Activated T-cell treated with anti-CD3 and anti-CD28 coated beads, Interleukin-2, amount 50 U/mL, for 24 hours (primary cell): ENCODE results near the gene IGF2BP1.

ENCODE experiments used
- DNase-seq: peaks from one replicate; pipeline ENCODE4 v3.0.0-alpha.2; 2020
- H3K27ac Mint-ChIP-seq: 2 replicates; pipeline ENCODE4 v1.8.0; 2020; ENCODE audit warnings: mild to moderate bottlenecking, mixed read lengths
- H3K27me3 Mint-ChIP-seq: 2 replicates; pipeline ENCODE4 v1.8.0; 2020; ENCODE audit warnings: mixed read lengths
- H3K36me3 Mint-ChIP-seq: 2 replicates; pipeline ENCODE4 v1.8.0; 2020; ENCODE audit warnings: low read depth, mixed read lengths
- H3K4me1 Mint-ChIP-seq: 2 replicates; pipeline ENCODE4 v1.8.0; 2020; ENCODE audit warnings: low read depth, mixed read lengths
- H3K4me3 Mint-ChIP-seq: 2 replicates; pipeline ENCODE4 v1.8.0; 2020; ENCODE audit warnings: mild to moderate bottlenecking, moderate library complexity, mixed read lengths
- H3K9me3 Mint-ChIP-seq: 2 replicates; pipeline ENCODE4 v1.8.0; 2020; ENCODE audit warnings: mixed read lengths

IGF2BP1 gene

GRCh38 chr17:48997103-48997826, at the start of gene IGF2BP1:
Gene IGF2BP1 (plus strand): TSS chr17:48997385. CDS start chr17:48997746, 361 bp downstream.
- peaks cover 31% of the 10 kb centered on the region for H3K4me1 Mint-ChIP-seq
- peak within 1 kb of the TSS; percentile 71 for H3K4me3 Mint-ChIP-seq
- no peaks in the 10 kb centered on the region for H3K9me3 Mint-ChIP-seq
- no peaks in the 10 kb centered on the region for H3K36me3 Mint-ChIP-seq
- H3K27me3 Mint-ChIP-seq = peaks cover 86% of the 10 kb centered on the region
- DNase-seq = peak; percentile 53
- peak within 1 kb of the TSS; percentile 68 for H3K27ac Mint-ChIP-seq

GRCh38 chr17:48951572-48951971, 45.6 kb upstream of the IGF2BP1 start:
- peaks cover 4% of the 10 kb centered on the region for H3K4me1 Mint-ChIP-seq
- H3K27ac Mint-ChIP-seq = no peak overlapping the region

GRCh38 chr17:48952904-48953303, 44.3 kb upstream of the IGF2BP1 start:
- Mint-ChIP-seq H3K36me3 (no peaks in the 10 kb centered on the region), H3K27me3 (peaks cover 23% of the 10 kb centered on the region), H3K27ac (no peak overlapping the region), H3K4me1 (peaks cover 4% of the 10 kb centered on the region), H3K4me3 (no peak overlapping the region), H3K9me3 (no peaks in the 10 kb centered on the region)
- no peak for DNase-seq

More at GRCh38 chr17:48951572-48951971, 45.6 kb upstream of the IGF2BP1 start:
- Mint-ChIP-seq H3K27me3 (peaks cover 23% of the 10 kb centered on the region), H3K4me3 (no peak overlapping the region), H3K9me3 (no peaks in the 10 kb centered on the region), H3K36me3 (no peaks in the 10 kb centered on the region)
- DNase-seq = no peak

GRCh38 chr17:48954300-48954755, 42.9 kb upstream of the IGF2BP1 start:
- no peaks in the 10 kb centered on the region for H3K36me3 Mint-ChIP-seq
- H3K4me1 Mint-ChIP-seq = peaks cover 4% of the 10 kb centered on the region
- H3K9me3 Mint-ChIP-seq = no peaks in the 10 kb centered on the region
- H3K27me3 Mint-ChIP-seq = peaks cover 30% of the 10 kb centered on the region
- DNase-seq = no peak
- H3K27ac Mint-ChIP-seq = no peak overlapping the region
- H3K4me3 Mint-ChIP-seq = no peak overlapping the region

- Mint-ChIP-seq H3K9me3 (no peaks in the 10 kb centered on the region), H3K36me3 (no peaks in the 10 kb centered on the region), H3K4me3 (no peak overlapping the region), H3K27me3 (peaks cover 50% of the 10 kb centered on the region), H3K4me1 (no peaks in the 10 kb centered on the region), H3K27ac (no peak overlapping the region)
- no peak for DNase-seq
Measured at GRCh38 chr17:48960834-48961515, 36.2 kb upstream of the IGF2BP1 start.

- H3K9me3 Mint-ChIP-seq = no peaks in the 10 kb centered on the region
- H3K27me3 Mint-ChIP-seq = peaks cover 49% of the 10 kb centered on the region
- H3K4me1 Mint-ChIP-seq = no peaks in the 10 kb centered on the region
- H3K36me3 Mint-ChIP-seq = no peaks in the 10 kb centered on the region
- no peak for DNase-seq
- no peak overlapping the region for H3K4me3 Mint-ChIP-seq
- no peak overlapping the region for H3K27ac Mint-ChIP-seq
Measured at GRCh38 chr17:48961516-48962233, 35.5 kb upstream of the IGF2BP1 start.

- no peak for DNase-seq
- Mint-ChIP-seq H3K27ac (no peak overlapping the region), H3K9me3 (no peaks in the 10 kb centered on the region), H3K27me3 (peaks cover 61% of the 10 kb centered on the region), H3K4me1 (peaks cover 7% of the 10 kb centered on the region), H3K4me3 (no peak overlapping the region), H3K36me3 (no peaks in the 10 kb centered on the region)
Measured at GRCh38 chr17:48970224-48970623, 27.0 kb upstream of the IGF2BP1 start.

- peaks cover 59% of the 10 kb centered on the region for H3K27me3 Mint-ChIP-seq
- DNase-seq = no peak
- no peaks in the 10 kb centered on the region for H3K36me3 Mint-ChIP-seq
- H3K27ac Mint-ChIP-seq = no peak overlapping the region
- H3K4me1 Mint-ChIP-seq = peaks cover 7% of the 10 kb centered on the region
- H3K9me3 Mint-ChIP-seq = no peaks in the 10 kb centered on the region
- H3K4me3 Mint-ChIP-seq = no peak overlapping the region
Measured at GRCh38 chr17:48970865-48971687, 26.1 kb upstream of the IGF2BP1 start.

GRCh38 chr17:48972749-48973097, 24.5 kb upstream of the IGF2BP1 start:
- no peak for DNase-seq
- Mint-ChIP-seq H3K4me1 (peaks cover 7% of the 10 kb centered on the region), H3K27ac (no peak overlapping the region), H3K4me3 (no peak overlapping the region), H3K9me3 (no peaks in the 10 kb centered on the region), H3K27me3 (peaks cover 55% of the 10 kb centered on the region), H3K36me3 (no peaks in the 10 kb centered on the region)

- Mint-ChIP-seq H3K9me3 (no peaks in the 10 kb centered on the region), H3K27me3 (peaks cover 46% of the 10 kb centered on the region), H3K4me1 (peaks cover 7% of the 10 kb centered on the region), H3K36me3 (no peaks in the 10 kb centered on the region), H3K27ac (no peak overlapping the region), H3K4me3 (no peak overlapping the region)
- DNase-seq = no peak
Measured at GRCh38 chr17:48973806-48974205, 23.4 kb upstream of the IGF2BP1 start.

- H3K4me3 Mint-ChIP-seq = no peak overlapping the region
- H3K27ac Mint-ChIP-seq = no peak overlapping the region
- no peaks in the 10 kb centered on the region for H3K9me3 Mint-ChIP-seq
- H3K36me3 Mint-ChIP-seq = no peaks in the 10 kb centered on the region
- peaks cover 16% of the 10 kb centered on the region for H3K27me3 Mint-ChIP-seq
- DNase-seq = no peak
- H3K4me1 Mint-ChIP-seq = no peaks in the 10 kb centered on the region
Measured at GRCh38 chr17:48981927-48982539, 15.2 kb upstream of the IGF2BP1 start.

- Mint-ChIP-seq H3K36me3 (no peaks in the 10 kb centered on the region), H3K4me1 (no peaks in the 10 kb centered on the region), H3K4me3 (no peak overlapping the region), H3K27me3 (peaks cover 32% of the 10 kb centered on the region), H3K27ac (no peak overlapping the region), H3K9me3 (no peaks in the 10 kb centered on the region)
- no peak for DNase-seq
Measured at GRCh38 chr17:48985436-48986245, 11.5 kb upstream of the IGF2BP1 start.

- no peaks in the 10 kb centered on the region for H3K36me3 Mint-ChIP-seq
- H3K4me1 Mint-ChIP-seq = no peaks in the 10 kb centered on the region
- no peaks in the 10 kb centered on the region for H3K9me3 Mint-ChIP-seq
- no peak overlapping the region for H3K4me3 Mint-ChIP-seq
- no peak overlapping the region for H3K27ac Mint-ChIP-seq
- no peak for DNase-seq
- H3K27me3 Mint-ChIP-seq = peaks cover 52% of the 10 kb centered on the region
Measured at GRCh38 chr17:48989100-48989499, 8.1 kb upstream of the IGF2BP1 start.
